Uterus (tissue), 4 donors: ENCODE results near the gene ARHGAP45. TPM values are rescaled to one million over a fixed set of nuclear protein-coding genes. Genes with fewer than 3 reads are reported as not detected.

ENCODE experiments used
- DNase-seq, 2 donors: peaks; one replicate each; pipeline ENCODE4 v3.0.0-alpha.2; 2019 to 2020
- H3K27ac ChIP-seq, 2 donors: fragments of 200-600 bp; sonication (generic); 1 replicate in 1 of 2; 2 replicates in 1 of 2; pipeline ENCODE4 v1.5.1; 2016 to 2018
- H3K27me3 ChIP-seq, 2 donors: fragments of 200-600 bp; sonication (generic); one replicate each; pipeline ENCODE4 v1.5.1; 2018 to 2019; ENCODE audit warnings: control low read depth in 1 of 2
- H3K36me3 ChIP-seq, 2 donors: fragments of 200-600 bp; sonication (generic); one replicate each; pipeline ENCODE4 v1.5.1; 2019; ENCODE audit warnings: control low read depth in 1 of 2
- H3K4me1 ChIP-seq, 2 donors: fragments of 200-600 bp; sonication (generic); one replicate each; pipeline ENCODE4 v1.5.1; 2018 to 2019; ENCODE audit warnings: control low read depth in 1 of 2
- H3K4me3 ChIP-seq, 2 donors: fragments of 200-600 bp; sonication (generic); 1 replicate in 1 of 2; 2 replicates in 1 of 2; pipeline ENCODE4 v1.5.1; 2018 to 2019; ENCODE audit warnings: mild to moderate bottlenecking in 1 of 2
- H3K9me3 ChIP-seq, 2 donors: fragments of 200-600 bp; sonication (generic); one replicate each; pipeline ENCODE4 v1.5.1; 2019; ENCODE audit warnings: control low read depth in 1 of 2
- CTCF ChIP-seq, 4 experiments: fragments of 200-600 bp in 2 of 4; fragments of 450-650 bp in 2 of 4; sonication (generic) in 2 of 4; IDR thresholded peaks; one replicate each; pipeline ENCODE4 v1.5.1; 2016 to 2019; ENCODE audit warnings: antibody characterized with exemption in 4 of 4, mild to moderate bottlenecking in 2 of 4, moderate library complexity in 1 of 4
- POLR2A ChIP-seq, 2 donors: fragments of 450-650 bp; IDR thresholded peaks; one replicate each; pipeline ENCODE4 v1.6.1; 2016; ENCODE audit warnings: antibody characterized with exemption in 2 of 2, mild to moderate bottlenecking in 1 of 2, moderate library complexity in 1 of 2
- intact Hi-C: fragments of 100-400 bp; cut with DNase I; formaldehyde crosslinking; loops from one replicate; pipeline ENCODE4 v1.15.1; 2023; ENCODE audit warnings: low total_unique reads
- total RNA-seq, 4 donors: library from RNA; depleted of rRNA in 3 of 4; stranded (reverse); fragments of >200 nt in 3 of 4; gene quantifications; one replicate each; pipeline versions ENCODE4 v1.1.0 to v1.2.4, GENCODE V29; 2014 to 2023
- donor health status: DM: yes; HTN: yes; CAD: no.

ARHGAP45 gene
- total RNA-seq, 4 donors from 2014 or later: 4.1 to 154 (median 8.6) TPM

GRCh38 chr19:1045247-1045603 is 21.7 kb upstream of the ARHGAP45 start:
- DNase-seq: no peak
- intact Hi-C loops: no loop called here
- Histone ChIP-seq H3K27me3 (peaks cover 12 to 15% of the 10 kb centered on the region in 2 donors), H3K36me3 (no peaks in the 10 kb centered on the region), H3K27ac (no peak overlapping the region), H3K4me3 (no peak overlapping the region), H3K9me3 (no peaks in the 10 kb centered on the region), H3K4me1 (peaks cover 0 to 11% of the 10 kb centered on the region in 2 donors)
- TF ChIP-seq CTCF (IDR thresholded peaks at IDR 0.05) (no peak), POLR2A (IDR thresholded peaks at IDR 0.05) (no peak)

DNA sequence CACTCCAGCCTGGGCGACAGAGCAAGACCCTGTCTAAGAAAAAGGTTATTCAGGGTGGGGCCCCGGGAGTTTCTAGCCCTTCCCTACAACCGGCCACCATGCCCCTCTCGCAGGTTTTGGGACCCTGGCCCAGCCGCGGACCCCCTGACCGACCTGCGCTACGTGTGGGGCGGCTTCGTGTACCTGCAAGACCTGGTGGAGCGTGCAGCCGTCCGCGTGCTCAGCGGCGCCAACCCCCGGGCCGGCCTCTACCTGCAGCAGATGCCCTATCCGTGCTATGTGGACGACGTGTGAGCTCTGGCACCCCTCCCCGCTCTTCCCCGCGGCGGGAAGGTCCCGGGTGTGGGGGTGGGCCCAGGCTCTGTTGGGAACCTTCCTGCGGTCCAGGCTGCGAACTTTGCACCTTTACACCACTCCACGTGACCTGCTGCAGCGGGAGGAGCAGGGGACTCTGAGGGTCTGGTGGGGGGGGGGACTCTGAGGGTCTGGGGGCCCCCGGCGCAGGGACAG is 20.8 kb upstream of the ARHGAP45 start:
- Histone ChIP-seq H3K27ac (no peak overlapping the region), H3K4me1 (peaks cover 0 to 1% of the 10 kb centered on the region in 2 donors), H3K27me3 (peaks cover 12 to 15% of the 10 kb centered on the region in 2 donors), H3K9me3 (no peaks in the 10 kb centered on the region), H3K36me3 (no peaks in the 10 kb centered on the region), H3K4me3 (no peak overlapping the region)
- intact Hi-C loops: no loop called here
- DNase-seq: no peak
- TF ChIP-seq POLR2A (IDR thresholded peaks at IDR 0.05) (no peak), CTCF (IDR thresholded peaks at IDR 0.05) (no peak)

- no peak overlapping the region for H3K27ac ChIP-seq
- H3K4me1 ChIP-seq: no peaks in the 10 kb centered on the region
- TF ChIP-seq CTCF (IDR thresholded peaks at IDR 0.05) (no peak), POLR2A (IDR thresholded peaks at IDR 0.05) (no peak)
- no peak for DNase-seq
- H3K4me3 ChIP-seq: no peak overlapping the region
- intact Hi-C loops: no loop called here
- H3K27me3 ChIP-seq: peaks cover 6 to 9% of the 10 kb centered on the region in 2 donors
- no peaks in the 10 kb centered on the region for H3K36me3 ChIP-seq
- no peaks in the 10 kb centered on the region for H3K9me3 ChIP-seq
Measured at GRCh38 chr19:1046836-1047695, 19.9 kb upstream of the ARHGAP45 start.

- intact Hi-C loops: no loop called here
- Histone ChIP-seq H3K4me1 (no peaks in the 10 kb centered on the region), H3K27ac (no peak overlapping the region), H3K27me3 (peaks cover 0 to 3% of the 10 kb centered on the region in 2 donors), H3K9me3 (no peaks in the 10 kb centered on the region), H3K36me3 (no peaks in the 10 kb centered on the region), H3K4me3 (no peak overlapping the region)
- no peak for DNase-seq
- TF ChIP-seq POLR2A (IDR thresholded peaks at IDR 0.05) (no peak), CTCF (IDR thresholded peaks at IDR 0.05) (no peak)
Measured at GRCh38 chr19:1047696-1048147, 19.2 kb upstream of the ARHGAP45 start.

DNA sequence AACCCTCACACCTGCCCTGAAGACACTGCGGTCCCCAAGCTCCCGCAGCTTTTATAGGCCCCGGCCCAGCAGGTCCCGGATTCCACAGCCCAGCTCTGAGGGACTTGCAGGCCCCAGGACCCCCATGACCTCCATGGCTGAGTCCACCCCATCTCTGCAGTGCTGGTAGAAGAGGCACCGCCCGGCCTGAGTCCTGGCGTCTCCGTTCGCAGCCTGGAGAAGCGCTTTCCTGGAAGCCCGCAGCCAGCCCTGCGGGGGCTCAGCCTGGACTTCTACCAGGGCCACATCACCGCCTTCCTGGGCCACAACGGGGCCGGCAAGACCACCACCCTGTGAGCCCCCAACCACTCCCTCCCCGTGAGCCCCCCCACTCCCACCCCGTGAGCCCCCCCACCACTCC is 17.9 kb upstream of the ARHGAP45 start:
- H3K27ac ChIP-seq: no peak overlapping the region
- H3K4me3 ChIP-seq: no peak overlapping the region
- no peak for DNase-seq
- no peaks in the 10 kb centered on the region for H3K9me3 ChIP-seq
- H3K36me3 ChIP-seq: no peaks in the 10 kb centered on the region
- no peaks in the 10 kb centered on the region for H3K27me3 ChIP-seq
- H3K4me1 ChIP-seq: no peaks in the 10 kb centered on the region
- intact Hi-C loops: no loop called here
- TF ChIP-seq POLR2A (IDR thresholded peaks at IDR 0.05): no peak
- TF ChIP-seq CTCF (IDR thresholded peaks at IDR 0.05): no peak
